ENCODE data around the gene EPS15. TPM values are rescaled to one million over a fixed set of nuclear protein-coding genes. Genes with fewer than 3 reads are reported as not detected.
"Not testable (repeated sequence)": the region's sequence is repeated elsewhere in the genome, so short reads cannot be mapped to it uniquely, and the experiment has no call there.

EPS15 gene
- 38.0 and 40.5 TPM in 2 replicates for total RNA-seq

- DNase-seq (ENCODE audit: low read depth, low spot score) = peak; percentile 32
Measured at GRCh38 chr1:51519048-51519864, at the start of gene EPS15. Gene EPS15, minus strand, starts transcription at chr1:51519266. Its CDS starts 35 bp downstream, at chr1:51519231.

GRCh38 chr1:51568231-51568935 is 49.3 kb upstream of the EPS15 start:
- no peak for DNase-seq (ENCODE audit: low read depth, low spot score)

- no peak for DNase-seq (ENCODE audit: low read depth, low spot score)
Measured at GRCh38 chr1:51567653-51568052, 48.6 kb upstream of the EPS15 start.

GRCh38 chr1:51566260-51566659 is 47.2 kb upstream of the EPS15 start:
- DNase-seq (ENCODE audit: low read depth, low spot score) = no peak

- no peak for DNase-seq (ENCODE audit: low read depth, low spot score)
Measured at GRCh38 chr1:51565009-51565408, 45.9 kb upstream of the EPS15 start.

GRCh38 chr1:51564124-51564523 is 45.1 kb upstream of the EPS15 start:
- DNase-seq (ENCODE audit: low read depth, low spot score) = no peak

- DNase-seq (ENCODE audit: low read depth, low spot score) = no peak
Measured at GRCh38 chr1:51561702-51562101, 42.6 kb upstream of the EPS15 start.

- not testable (repeated sequence) for DNase-seq (ENCODE audit: low read depth, low spot score)
Measured at GRCh38 chr1:51560895-51561294, 41.8 kb upstream of the EPS15 start.

GRCh38 chr1:51560034-51560433 is 41.0 kb upstream of the EPS15 start:
- DNase-seq (ENCODE audit: low read depth, low spot score) = no peak

- no peak for DNase-seq (ENCODE audit: low read depth, low spot score)
Measured at GRCh38 chr1:51559501-51559900, 40.4 kb upstream of the EPS15 start.

- DNase-seq (ENCODE audit: low read depth, low spot score) = no peak
Measured at GRCh38 chr1:51559064-51559500, 40.0 kb upstream of the EPS15 start.

- DNase-seq (ENCODE audit: low read depth, low spot score) = no peak
Measured at GRCh38 chr1:51558375-51558924, 39.4 kb upstream of the EPS15 start.

GRCh38 chr1:51557168-51557567 is 38.1 kb upstream of the EPS15 start:
- DNase-seq (ENCODE audit: low read depth, low spot score) = no peak

GRCh38 chr1:51555866-51556619 is 37.0 kb upstream of the EPS15 start:
- DNase-seq (ENCODE audit: low read depth, low spot score) = no peak

- no peak for DNase-seq (ENCODE audit: low read depth, low spot score)
Measured at GRCh38 chr1:51553911-51554310, 34.8 kb upstream of the EPS15 start.

- DNase-seq (ENCODE audit: low read depth, low spot score) = no peak
Measured at GRCh38 chr1:51552929-51553807, 34.1 kb upstream of the EPS15 start.

GRCh38 chr1:51551848-51552296 is 32.8 kb upstream of the EPS15 start:
- DNase-seq (ENCODE audit: low read depth, low spot score) = no peak

GRCh38 chr1:51551081-51551480 is 32.0 kb upstream of the EPS15 start:
- DNase-seq (ENCODE audit: low read depth, low spot score) = no peak

- DNase-seq (ENCODE audit: low read depth, low spot score) = no peak
Measured at GRCh38 chr1:51549901-51550300, 30.8 kb upstream of the EPS15 start.

GRCh38 chr1:51549016-51549619 is 30.1 kb upstream of the EPS15 start:
- DNase-seq (ENCODE audit: low read depth, low spot score) = peak; percentile 82

Data from pulmonary artery endothelial cell (primary cell).